Measurements from ENCODE around the gene BICDL2. TPM values are rescaled to one million over a fixed set of nuclear protein-coding genes. Genes with fewer than 3 reads are reported as not detected.

BICDL2 gene
- total RNA-seq, 1 donor from 2014 or later, result 0.23 TPM

- intact Hi-C loops (cut with micrococcal nuclease), result no loop called here
Observed at GRCh38 chr16:3049921-3050481, 13.3 kb upstream of the BICDL2 start.

- intact Hi-C loops (cut with micrococcal nuclease), result no loop called here
Observed at GRCh38 chr16:3047387-3047720, 10.6 kb upstream of the BICDL2 start.

GRCh38 chr16:3046641-3047386 is 10.1 kb upstream of the BICDL2 start:
- intact Hi-C loops (cut with micrococcal nuclease), result no loop called here

GRCh38 chr16:3045758-3046640 is 9.3 kb upstream of the BICDL2 start, which contains the start of gene MMP25:
MMP25 (plus strand) TSS chr16:3046561; CDS start chr16:3046918, 357 bp downstream.
- intact Hi-C loops (cut with micrococcal nuclease), result loop anchor here (2.0 kb wide), 1 partner anchor 15 kb away; no protein-coding TSS in a partner anchor

GRCh38 chr16:3044708-3045107 is 8.0 kb upstream of the BICDL2 start:
- intact Hi-C loops (cut with micrococcal nuclease), result loop anchor here (2.0 kb wide), 1 partner anchor 14 kb away; no protein-coding TSS in a partner anchor

GRCh38 chr16:3042376-3042775 is 5.6 kb upstream of the BICDL2 start:
- intact Hi-C loops (cut with micrococcal nuclease), result no loop called here

- intact Hi-C loops (cut with micrococcal nuclease), result no loop called here
Observed at GRCh38 chr16:3038896-3039295, 2.2 kb upstream of the BICDL2 start.

- intact Hi-C loops (cut with micrococcal nuclease), result no loop called here
Observed at GRCh38 chr16:3038256-3038655, 1.5 kb upstream of the BICDL2 start.

GRCh38 chr16:3035972-3036725 is 595 bp downstream of the BICDL2 start:
- intact Hi-C loops (cut with micrococcal nuclease), result no loop called here

GRCh38 chr16:3035289-3035971 is 1.3 kb downstream of the BICDL2 start:
- intact Hi-C loops (cut with micrococcal nuclease), result no loop called here

GRCh38 chr16:3032624-3033023 is 4.1 kb downstream of the BICDL2 start:
- intact Hi-C loops (cut with micrococcal nuclease), result no loop called here

GRCh38 chr16:3030222-3031212 is 6.2 kb downstream of the BICDL2 start:
- intact Hi-C loops (cut with micrococcal nuclease), result loop anchor here (2.0 kb wide), 1 partner anchor 14 kb away; no protein-coding TSS in a partner anchor

- intact Hi-C loops (cut with micrococcal nuclease), result loop anchor here (2.0 to 10.0 kb wide), 3 partner anchors 15 to 475 kb away; partner anchors contain the start of gene CLUAP1
Observed at GRCh38 chr16:3029491-3030221, 7.1 kb downstream of the BICDL2 start.

GRCh38 chr16:3028716-3029319 is 7.9 kb downstream of the BICDL2 start:
- intact Hi-C loops (cut with micrococcal nuclease), result loop anchor here (2.0 to 10.0 kb wide), 2 partner anchors 96 to 476 kb away; partner anchors contain the start of gene CLUAP1

GRCh38 chr16:3027983-3028715 is 8.6 kb downstream of the BICDL2 start:
- intact Hi-C loops (cut with micrococcal nuclease), result loop anchor here (2.0 to 10.0 kb wide), 2 partner anchors 97 to 477 kb away; partner anchors contain the start of gene CLUAP1

GRCh38 chr16:3027489-3027795 is 9.3 kb downstream of the BICDL2 start:
- intact Hi-C loops (cut with micrococcal nuclease), result loop anchor here (10.0 kb wide), 1 partner anchor 477 kb away; the partner anchor contains the start of gene CLUAP1

All from T-helper 2 cell treated with Interferon-gamma antibody and Interleukin-4, amounts not matched to agents 100 ng/mL and 5 ng/mL, for 36 hours (primary cell).